HepG2 (cell line): Measurements from ENCODE around the gene UPK1B. TPM values are rescaled to one million over a fixed set of nuclear protein-coding genes. Genes with fewer than 3 reads are reported as not detected.

ENCODE experiments used
- ATM ChIP-seq: fragments of 450-650 bp; IDR thresholded peaks from 2 replicates; pipeline ENCODE4 v1.7.1; 2017; ENCODE audit warnings: mild to moderate bottlenecking, borderline replicate concordance
- FIP1L1 ChIP-seq: fragments of 200-400 bp; formaldehyde crosslinking; IDR thresholded peaks from 2 replicates; pipeline ENCODE4 v1.6.1; 2018; ENCODE audit warnings: low read depth, mild to moderate bottlenecking, low read length, moderate library complexity, borderline replicate concordance; ENCODE audit not compliant: insufficient read depth
- ISL2 ChIP-seq: sonication (generic); formaldehyde crosslinking; IDR thresholded peaks from 2 replicates; pipeline ENCODE4 v1.5.0; 2020; ENCODE audit warnings: missing genetic modification reagents
- MYC ChIP-seq: sonication (generic); formaldehyde crosslinking; IDR thresholded peaks from 2 replicates; pipeline ENCODE4 v1.9.0; 2021; ENCODE audit warnings: missing genetic modification reagents, borderline replicate concordance
- ZFP82 ChIP-seq: sonication (generic); formaldehyde crosslinking; IDR thresholded peaks from 2 replicates; pipeline ENCODE4 v1.5.1; 2020; ENCODE audit warnings: mild to moderate bottlenecking, missing genetic modification reagents, borderline replicate concordance
- ZNF121 ChIP-seq: sonication (generic); formaldehyde crosslinking; IDR thresholded peaks from 2 replicates; pipeline ENCODE4 v1.5.0; 2020; ENCODE audit warnings: mild to moderate bottlenecking, missing genetic modification reagents
- ZNF207 ChIP-seq: fragments of 450-650 bp; IDR thresholded peaks from 2 replicates; pipeline ENCODE4 v1.6.1; 2016; ENCODE audit warnings: antibody characterized with exemption, borderline replicate concordance
- ZNF274 ChIP-seq: sonication (generic); formaldehyde crosslinking; IDR thresholded peaks from 2 replicates; pipeline ENCODE4 v1.5.1; 2020; ENCODE audit warnings: mild to moderate bottlenecking, missing genetic modification reagents
- ZNF354B ChIP-seq: sonication (generic); formaldehyde crosslinking; IDR thresholded peaks from 2 replicates; pipeline ENCODE4 v1.8.0; 2022; ENCODE audit warnings: mild to moderate bottlenecking, missing genetic modification reagents
- ZNF510 ChIP-seq: sonication (generic); formaldehyde crosslinking; IDR thresholded peaks from 2 replicates; pipeline ENCODE4 v1.4.0; 2020; ENCODE audit warnings: low read depth, mild to moderate bottlenecking, missing genetic modification reagents
- ZNF557 ChIP-seq: sonication (generic); formaldehyde crosslinking; IDR thresholded peaks from 2 replicates; pipeline ENCODE4 v1.4.0; 2020; ENCODE audit warnings: missing genetic modification reagents
- ZNF775 ChIP-seq: sonication (generic); formaldehyde crosslinking; IDR thresholded peaks from 2 replicates; pipeline ENCODE4 v1.4.0; 2020; ENCODE audit warnings: missing genetic modification reagents, mild to moderate bottlenecking, moderate library complexity, borderline replicate concordance
- ZZZ3 ChIP-seq: sonication (generic); formaldehyde crosslinking; IDR thresholded peaks from 2 replicates; pipeline ENCODE4 v1.4.0; 2020; ENCODE audit warnings: missing genetic modification reagents, mild to moderate bottlenecking, borderline replicate concordance
- polyA plus RNA-seq, 8 experiments: library from polyadenylated mRNA; depleted of rRNA in 3 of 8; stranded (reverse) in 7 of 8; unstranded in 1 of 8; fragments of >200 nt; fragmentation: Illumina TruSeq in 4 of 8; extraction: Trizol in 4 of 8; gene quantifications; 2 replicates each; pipeline versions ENCODE4 v1.2.1 to v1.2.3, GENCODE V29; 2011 to 2016; ENCODE audit warnings: low read depth in 4 of 8, missing spikeins in 1 of 8, mixed read lengths in 1 of 8; ENCODE audit not compliant: insufficient read depth in 1 of 8
- total RNA-seq, 5 experiments: library from RNA; depleted of rRNA; stranded (reverse); fragments of >200 nt; fragmentation: Illumina TruSeq; extraction: Trizol; gene quantifications; 2 replicates each; pipeline ENCODE4 v1.2.3, GENCODE V29; 2016; ENCODE audit warnings: low read depth in 1 of 5
- TF ChIP-seq, protein P1 (sequence below): sonication (generic); formaldehyde crosslinking; IDR thresholded peaks from 2 replicates; pipeline ENCODE4 v1.5.1; 2020; ENCODE audit warnings: missing genetic modification reagents, mild to moderate bottlenecking, borderline replicate concordance
- TF ChIP-seq, protein P2 (sequence below): sonication (generic); formaldehyde crosslinking; IDR thresholded peaks from 2 replicates; pipeline ENCODE4 v1.8.0; 2022; ENCODE audit warnings: mild to moderate bottlenecking, missing genetic modification reagents, moderate library complexity
- TF ChIP-seq, protein P3 (sequence below): sonication (generic); formaldehyde crosslinking; conservative IDR thresholded peaks from 2 replicates; pipeline ENCODE4 v1.4.0; 2020; ENCODE audit warnings: missing genetic modification reagents
- TF ChIP-seq, protein P4 (sequence below): sonication (generic); formaldehyde crosslinking; IDR thresholded peaks from 2 replicates; pipeline ENCODE4 v1.5.1; 2020; ENCODE audit warnings: missing genetic modification reagents, mild to moderate bottlenecking, borderline replicate concordance
- TF ChIP-seq, protein P5 (sequence below): IDR thresholded peaks from 2 replicates; pipeline ENCODE4 v1.6.1; 2016; ENCODE audit warnings: missing biosample characterization, missing genetic modification reagents, low read depth
- TF ChIP-seq, protein P6 (sequence below): sonication (generic); formaldehyde crosslinking; IDR thresholded peaks from 2 replicates; pipeline ENCODE4 v1.5.0; 2020; ENCODE audit warnings: missing genetic modification reagents

UPK1B gene
- total and polyA plus RNA-seq, 2 of the 13 experiments (the other 11 are each of a cell fraction or from before 2014, with no cell fraction given), result not detected

DNA sequence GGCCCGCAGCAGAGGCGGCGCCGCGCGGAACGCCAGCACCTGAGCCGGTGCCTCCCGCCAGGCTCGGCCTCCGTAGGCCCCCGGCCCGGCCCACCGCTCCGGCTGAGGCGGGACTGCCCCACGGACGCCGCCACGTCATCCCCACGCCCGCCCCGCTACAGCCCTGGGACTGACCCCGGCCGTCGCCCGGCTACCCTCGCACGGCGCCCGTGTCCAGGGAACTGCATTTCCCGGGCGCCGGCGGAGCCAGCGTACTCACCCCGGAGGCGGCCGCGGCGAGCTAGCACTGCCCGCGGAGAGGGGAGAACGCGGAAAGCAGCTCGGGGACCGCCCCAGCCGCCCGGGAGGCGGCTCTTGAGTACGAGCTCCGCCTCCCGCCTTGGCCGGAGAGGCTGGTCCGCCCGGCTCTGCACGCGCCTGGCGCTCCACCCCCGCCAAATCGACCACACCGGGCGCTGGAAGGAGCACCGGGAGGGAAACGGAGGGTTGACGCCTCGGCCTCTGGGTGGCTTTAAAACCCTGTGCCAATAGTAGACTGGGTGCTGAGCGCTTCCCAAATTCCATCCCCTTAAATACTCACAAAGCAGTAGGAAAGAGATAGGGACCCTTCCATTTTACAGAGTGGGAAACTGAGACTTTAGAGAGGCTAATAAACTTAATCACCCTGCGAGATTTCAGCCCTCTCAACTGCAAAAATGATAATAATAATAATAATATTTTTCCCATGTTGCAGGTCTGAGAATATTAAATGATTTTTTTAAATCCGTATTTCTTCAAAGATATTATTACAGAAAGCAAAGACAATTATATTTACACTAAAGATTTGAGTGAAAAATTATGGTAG is 67.4 kb downstream of the UPK1B start, which contains the start of gene B4GALT4 (continued):
- TF ChIP-seq ZNF354B (CRISPR knock-in tag) (no peak), ZFP82 (CRISPR knock-in tag) (peak; percentile 40; the same call in 1 of the 2 replicates), ZNF510 (CRISPR knock-in tag) (no peak), ZNF274 (CRISPR knock-in tag) (peak; percentile 74; the same call in 1 of the 2 replicates), ZZZ3 (0 out of 2 replicates have a peak, but pooled peaks have one; percentile 38), MYC (CRISPR knock-in tag) (peak; percentile 75), ZNF207 (no peak), ISL2 (CRISPR knock-in tag) (0 out of 2 replicates have a peak, but pooled peaks have one; percentile 49), ZNF557 (CRISPR knock-in tag) (no peak), ATM (no peak), ZNF775 (CRISPR knock-in tag) (no peak), FIP1L1 (no peak), ZNF121 (0 out of 2 replicates have a peak, but pooled peaks have one; percentile 50)
- TF ChIP-seq, protein P1, sequence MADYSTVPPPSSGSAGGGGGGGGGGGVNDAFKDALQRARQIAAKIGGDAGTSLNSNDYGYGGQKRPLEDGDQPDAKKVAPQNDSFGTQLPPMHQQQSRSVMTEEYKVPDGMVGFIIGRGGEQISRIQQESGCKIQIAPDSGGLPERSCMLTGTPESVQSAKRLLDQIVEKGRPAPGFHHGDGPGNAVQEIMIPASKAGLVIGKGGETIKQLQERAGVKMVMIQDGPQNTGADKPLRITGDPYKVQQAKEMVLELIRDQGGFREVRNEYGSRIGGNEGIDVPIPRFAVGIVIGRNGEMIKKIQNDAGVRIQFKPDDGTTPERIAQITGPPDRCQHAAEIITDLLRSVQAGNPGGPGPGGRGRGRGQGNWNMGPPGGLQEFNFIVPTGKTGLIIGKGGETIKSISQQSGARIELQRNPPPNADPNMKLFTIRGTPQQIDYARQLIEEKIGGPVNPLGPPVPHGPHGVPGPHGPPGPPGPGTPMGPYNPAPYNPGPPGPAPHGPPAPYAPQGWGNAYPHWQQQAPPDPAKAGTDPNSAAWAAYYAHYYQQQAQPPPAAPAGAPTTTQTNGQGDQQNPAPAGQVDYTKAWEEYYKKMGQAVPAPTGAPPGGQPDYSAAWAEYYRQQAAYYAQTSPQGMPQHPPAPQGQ (CRISPR knock-in tag), result no peak
- TF ChIP-seq, protein P2, sequence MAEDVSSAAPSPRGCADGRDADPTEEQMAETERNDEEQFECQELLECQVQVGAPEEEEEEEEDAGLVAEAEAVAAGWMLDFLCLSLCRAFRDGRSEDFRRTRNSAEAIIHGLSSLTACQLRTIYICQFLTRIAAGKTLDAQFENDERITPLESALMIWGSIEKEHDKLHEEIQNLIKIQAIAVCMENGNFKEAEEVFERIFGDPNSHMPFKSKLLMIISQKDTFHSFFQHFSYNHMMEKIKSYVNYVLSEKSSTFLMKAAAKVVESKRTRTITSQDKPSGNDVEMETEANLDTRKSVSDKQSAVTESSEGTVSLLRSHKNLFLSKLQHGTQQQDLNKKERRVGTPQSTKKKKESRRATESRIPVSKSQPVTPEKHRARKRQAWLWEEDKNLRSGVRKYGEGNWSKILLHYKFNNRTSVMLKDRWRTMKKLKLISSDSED (CRISPR knock-in tag), result no peak
- TF ChIP-seq, protein P3, sequence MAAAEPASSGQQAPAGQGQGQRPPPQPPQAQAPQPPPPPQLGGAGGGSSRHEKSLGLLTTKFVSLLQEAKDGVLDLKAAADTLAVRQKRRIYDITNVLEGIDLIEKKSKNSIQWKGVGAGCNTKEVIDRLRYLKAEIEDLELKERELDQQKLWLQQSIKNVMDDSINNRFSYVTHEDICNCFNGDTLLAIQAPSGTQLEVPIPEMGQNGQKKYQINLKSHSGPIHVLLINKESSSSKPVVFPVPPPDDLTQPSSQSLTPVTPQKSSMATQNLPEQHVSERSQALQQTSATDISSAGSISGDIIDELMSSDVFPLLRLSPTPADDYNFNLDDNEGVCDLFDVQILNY (CRISPR knock-in tag), result no peak; the same call in 1 of the 2 replicates
- TF ChIP-seq, protein P4, sequence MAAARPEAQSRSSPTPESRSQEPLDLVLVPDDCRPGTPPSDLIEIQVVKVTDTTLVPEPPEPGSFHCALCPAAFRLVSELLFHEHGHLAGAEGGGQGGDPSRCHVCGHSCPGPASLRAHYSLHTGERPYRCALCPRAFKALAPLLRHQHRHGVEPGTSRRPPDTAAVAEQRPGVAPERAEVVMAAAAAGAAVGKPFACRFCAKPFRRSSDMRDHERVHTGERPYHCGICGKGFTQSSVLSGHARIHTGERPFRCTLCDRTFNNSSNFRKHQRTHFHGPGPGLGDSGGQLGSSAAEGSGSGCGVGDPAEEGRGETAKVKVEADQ (CRISPR knock-in tag), result peak; percentile 37; the same call in 1 of the 2 replicates
- TF ChIP-seq, protein P5, sequence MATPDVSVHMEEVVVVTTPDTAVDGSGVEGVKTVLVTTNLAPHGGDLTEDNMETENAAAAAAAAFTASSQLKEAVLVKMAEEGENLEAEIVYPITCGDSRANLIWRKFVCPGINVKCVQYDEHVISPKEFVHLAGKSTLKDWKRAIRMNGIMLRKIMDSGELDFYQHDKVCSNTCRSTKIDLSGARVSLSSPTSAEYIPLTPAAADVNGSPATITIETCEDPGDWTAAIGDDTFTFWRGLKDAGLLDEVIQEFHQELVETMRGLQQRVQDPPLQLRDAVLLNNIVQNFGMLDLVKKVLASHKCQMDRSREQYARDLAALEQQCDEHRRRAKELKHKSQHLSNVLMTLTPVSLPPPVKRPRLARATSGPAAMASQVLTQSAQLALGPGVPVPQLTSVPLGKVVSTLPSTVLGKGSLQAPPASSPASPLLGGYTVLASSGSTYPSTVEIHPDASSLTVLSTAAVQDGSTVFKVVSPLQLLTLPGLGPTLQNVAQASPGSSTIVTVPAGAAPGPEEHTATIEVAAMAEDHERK (CRISPR knock-in tag), result 0 out of 2 replicates have a peak, but pooled peaks have one; percentile 13
- TF ChIP-seq, protein P6, sequence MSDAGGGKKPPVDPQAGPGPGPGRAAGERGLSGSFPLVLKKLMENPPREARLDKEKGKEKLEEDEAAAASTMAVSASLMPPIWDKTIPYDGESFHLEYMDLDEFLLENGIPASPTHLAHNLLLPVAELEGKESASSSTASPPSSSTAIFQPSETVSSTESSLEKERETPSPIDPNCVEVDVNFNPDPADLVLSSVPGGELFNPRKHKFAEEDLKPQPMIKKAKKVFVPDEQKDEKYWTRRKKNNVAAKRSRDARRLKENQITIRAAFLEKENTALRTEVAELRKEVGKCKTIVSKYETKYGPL (CRISPR knock-in tag), result peak; percentile 19; the same call in 1 of the 2 replicates
